H9 (cell line): ENCODE results near the gene TJP2. TPM values are rescaled to one million over a fixed set of nuclear protein-coding genes. Genes with fewer than 3 reads are reported as not detected.

Experiments
- DNase-seq: peaks from one replicate; pipeline ENCODE4 v3.0.0-alpha.2; 2017
- H2AFZ ChIP-seq: one replicate; pipeline ENCODE4 v1.6.1; 2013; ENCODE audit warnings: mild to moderate bottlenecking, low read length, control low read depth, moderate library complexity
- H2AK5ac ChIP-seq: 2 replicates; pipeline ENCODE4 v1.6.1; 2013; ENCODE audit warnings: low read length, control low read depth, mixed read lengths; ENCODE audit not compliant: insufficient read length
- H2BK120ac ChIP-seq: one replicate; pipeline ENCODE4 v1.6.1; 2013; ENCODE audit warnings: low read depth, mild to moderate bottlenecking, low read length, control low read depth, inconsistent platforms; ENCODE audit not compliant: poor library complexity, severe bottlenecking
- H2BK12ac ChIP-seq: 2 replicates; pipeline ENCODE4 v1.6.1; 2013; ENCODE audit warnings: low read length, control low read depth, mixed read lengths, low read depth; ENCODE audit not compliant: insufficient read length
- H2BK15ac ChIP-seq: 2 replicates; pipeline ENCODE4 v1.6.1; 2013; ENCODE audit warnings: low read depth, low read length, control low read depth
- H2BK20ac ChIP-seq: one replicate; pipeline ENCODE4 v1.6.1; 2013; ENCODE audit warnings: low read depth, mild to moderate bottlenecking, low read length, control low read depth, inconsistent platforms; ENCODE audit not compliant: poor library complexity, severe bottlenecking
- H2BK5ac ChIP-seq: 2 replicates; pipeline ENCODE4 v1.6.1; 2013; ENCODE audit warnings: low read length, control low read depth, mixed read lengths; ENCODE audit not compliant: insufficient read length
- H3K14ac ChIP-seq: 2 replicates; pipeline ENCODE4 v1.6.1; 2013; ENCODE audit warnings: low read length, control low read depth; ENCODE audit not compliant: insufficient read depth
- H3K18ac ChIP-seq: 2 replicates; pipeline ENCODE4 v1.6.1; 2013; ENCODE audit warnings: low read depth, mild to moderate bottlenecking, mixed read lengths, low read length, control low read depth; ENCODE audit not compliant: insufficient read length
- H3K23ac ChIP-seq: 2 replicates; pipeline ENCODE4 v1.6.1; 2013; ENCODE audit warnings: low read length, control low read depth, mixed read lengths, low read depth; ENCODE audit not compliant: insufficient read length
- H3K23me2 ChIP-seq: 2 replicates; pipeline ENCODE4 v1.6.1; 2013; ENCODE audit warnings: low read depth, mild to moderate bottlenecking, mixed read lengths, low read length, control low read depth; ENCODE audit not compliant: insufficient read length, poor library complexity, severe bottlenecking
- H3K27ac ChIP-seq: 2 replicates; pipeline ENCODE4 v1.5.1; 2013; ENCODE audit warnings: low read length, control low read depth, mixed read lengths, low read depth; ENCODE audit not compliant: insufficient read length
- H3K27me3 ChIP-seq: 2 replicates; pipeline ENCODE4 v1.6.1; 2013; ENCODE audit warnings: low read length, control low read depth, inconsistent platforms; ENCODE audit not compliant: insufficient read depth
- H3K4ac ChIP-seq: 2 replicates; pipeline ENCODE4 v1.6.1; 2013; ENCODE audit warnings: low read depth, mild to moderate bottlenecking, control low read depth, inconsistent platforms, low read length, moderate library complexity
- H3K4me1 ChIP-seq: 2 replicates; pipeline ENCODE4 v1.6.1; 2013; ENCODE audit warnings: low read length, control low read depth, inconsistent platforms; ENCODE audit not compliant: insufficient read depth
- H3K4me2 ChIP-seq: 2 replicates; pipeline ENCODE4 v1.6.1; 2013; ENCODE audit warnings: low read length, control low read depth, mixed read lengths; ENCODE audit not compliant: insufficient read length, insufficient read depth
- H3K56ac ChIP-seq: 2 replicates; pipeline ENCODE4 v1.6.1; 2013; ENCODE audit warnings: low read depth, mild to moderate bottlenecking, mixed read lengths, low read length, control low read depth; ENCODE audit not compliant: insufficient read length
- H3K79me1 ChIP-seq: 2 replicates; pipeline ENCODE4 v1.6.1; 2013; ENCODE audit warnings: low read depth, mild to moderate bottlenecking, moderate library complexity, low read length, control low read depth, inconsistent platforms; ENCODE audit not compliant: insufficient read depth, poor library complexity, severe bottlenecking
- H3K79me2 ChIP-seq: 2 replicates; pipeline ENCODE4 v1.6.1; 2013; ENCODE audit warnings: low read length, control low read depth, inconsistent platforms; ENCODE audit not compliant: insufficient read depth
- H3K9ac ChIP-seq: 2 replicates; pipeline ENCODE4 v1.6.1; 2013; ENCODE audit warnings: low read length, control low read depth, mixed read lengths; ENCODE audit not compliant: insufficient read length; ENCODE audit errors: extremely low read depth
- H3K9me3 ChIP-seq: one replicate; pipeline ENCODE4 v1.6.1; 2013; ENCODE audit warnings: low read depth, low read length, inconsistent platforms; ENCODE audit not compliant: control insufficient read depth
- H3T11ph ChIP-seq: one replicate; pipeline ENCODE4 v1.6.1; 2013; ENCODE audit warnings: mild to moderate bottlenecking, low read length, control low read depth, inconsistent platforms
- H4K20me1 ChIP-seq: one replicate; pipeline ENCODE4 v1.6.1; 2013; ENCODE audit not compliant: control insufficient read depth, insufficient read length, insufficient read depth
- H4K5ac ChIP-seq: 2 replicates; pipeline ENCODE4 v1.6.1; 2013; ENCODE audit warnings: low read depth, mild to moderate bottlenecking, mixed read lengths, low read length, control low read depth; ENCODE audit not compliant: insufficient read length
- H4K8ac ChIP-seq: replicated peaks from 2 replicates; pipeline ENCODE4 v1.6.1; 2013; ENCODE audit warnings: low read length, control low read depth, mixed read lengths, low read depth; ENCODE audit not compliant: insufficient read length
- H4K91ac ChIP-seq: 2 replicates; pipeline ENCODE4 v1.6.1; 2013; ENCODE audit warnings: low read depth, mild to moderate bottlenecking, moderate library complexity, mixed read lengths, low read length, control low read depth; ENCODE audit not compliant: insufficient read length
- H3K27ac Mint-ChIP-seq, 3 experiments: 2 replicates in 2 of 3; 3 replicates in 1 of 3; pipeline ENCODE4 v1.8.0; 2020 to 2021; ENCODE audit warnings: mixed read lengths in 3 of 3, mild to moderate bottlenecking in 1 of 3, moderate library complexity in 1 of 3
- H3K27me3 Mint-ChIP-seq: 2 replicates; pipeline ENCODE4 v1.8.0; 2021; ENCODE audit warnings: low read depth, mild to moderate bottlenecking, moderate library complexity, mixed read lengths
- H3K36me3 Mint-ChIP-seq, 3 experiments: 2 replicates in 2 of 3; 3 replicates in 1 of 3; pipeline ENCODE4 v1.8.0; 2020 to 2021; ENCODE audit warnings: low read depth in 3 of 3, mixed read lengths in 3 of 3; ENCODE audit not compliant: insufficient read depth in 1 of 3
- H3K4me1 Mint-ChIP-seq, 2 experiments: 2 replicates each; pipeline ENCODE4 v1.8.0; 2020; ENCODE audit warnings: mixed read lengths in 2 of 2
- H3K4me3 Mint-ChIP-seq, 2 experiments: 2 replicates in 1 of 2; 3 replicates in 1 of 2; pipeline ENCODE4 v1.8.0; 2020 to 2021; ENCODE audit warnings: mild to moderate bottlenecking in 2 of 2, mixed read lengths in 2 of 2, moderate library complexity in 1 of 2
- H3K9me3 Mint-ChIP-seq, 2 experiments: 2 replicates in 1 of 2; 3 replicates in 1 of 2; pipeline ENCODE4 v1.8.0; 2020; ENCODE audit warnings: mild to moderate bottlenecking in 2 of 2, mixed read lengths in 2 of 2, moderate library complexity in 1 of 2
- CTCF ChIP-seq: fragments of 200-600 bp; sonication (generic); conservative IDR thresholded peaks from 3 replicates; pipeline ENCODE4 v1.8.0; 2021; ENCODE audit warnings: antibody characterized with exemption, mild to moderate bottlenecking
- WGBS: extraction: QIAGEN DNeasy Blood & Tissue Kit; methylation state at CpG from one replicate; pipeline ENCODE4 v1.1.7; 2013; ENCODE audit warnings: missing lambda C conversion rate, low lambda C conversion rate, mixed read lengths; ENCODE audit not compliant: insufficient read length; ENCODE audit errors: extremely low coverage; 5-methylcytosine and 5-hydroxymethylcytosine counted together
- total RNA-seq: library from RNA; stranded (reverse); gene quantifications from 2 replicates; pipeline ENCODE4 v1.2.1, GENCODE V29; 2021

The TJP2 gene
- total RNA-seq, 1 experiment from 2014 or later, result 130 TPM

- no peak overlapping the region for H3K14ac ChIP-seq
- Mint-ChIP-seq H3K27ac (no peak overlapping the region), H3K36me3 (peaks cover 27 to 78% (median 56%) of the 10 kb centered on the region in 3 experiments; a peak in 6 of 7 replicates), H3K4me3 (no peak overlapping the region), H3K27me3 (no peaks in the 10 kb centered on the region), H3K4me1 (peaks cover 0 to 2% of the 10 kb centered on the region in 2 experiments; a peak in 1 of 4 replicates), H3K9me3 (no peaks in the 10 kb centered on the region)
- H3K79me2 ChIP-seq, result no peaks in the 10 kb centered on the region
- H4K5ac ChIP-seq, result no peak overlapping the region
- H2AFZ ChIP-seq, result no peak overlapping the region
- no peak overlapping the region for H3K9ac ChIP-seq
- H2BK20ac ChIP-seq, result no peak overlapping the region
- no peak overlapping the region for H3K4ac ChIP-seq
- H3K27me3 ChIP-seq, result no peaks in the 10 kb centered on the region
- H3K4me2 ChIP-seq, result no peak overlapping the region
- H2BK120ac ChIP-seq, result no peak overlapping the region
- H2BK15ac ChIP-seq, result no peak overlapping the region
- no peak overlapping the region for H2BK12ac ChIP-seq
- no peak overlapping the region for H3K23ac ChIP-seq
- no peaks in the 10 kb centered on the region for H3K79me1 ChIP-seq
- no peak for DNase-seq
- H3K23me2 ChIP-seq, result no peaks in the 10 kb centered on the region
- H4K8ac ChIP-seq, result no peak overlapping the region
- H3K9me3 ChIP-seq, result no peaks in the 10 kb centered on the region
- WGBS, result no CpG with 5 or more reads among the region's 22 CpGs
- H3K4me1 ChIP-seq, result no peaks in the 10 kb centered on the region
- H4K20me1 ChIP-seq, result no peaks in the 10 kb centered on the region
- no peak overlapping the region for H2BK5ac ChIP-seq
- H3K27ac ChIP-seq, result no peak overlapping the region
- H4K91ac ChIP-seq, result no peak overlapping the region
- no peak for TF ChIP-seq CTCF
- no peak overlapping the region for H2AK5ac ChIP-seq
- H3T11ph ChIP-seq, result no peak overlapping the region
- no peak overlapping the region for H3K56ac ChIP-seq
- no peak overlapping the region for H3K18ac ChIP-seq
Observed at GRCh38 chr9:69248005-69248404, 73.9 kb downstream of the TJP2 start.
